ENCODE results near the gene YTHDF1. TPM values are rescaled to one million over a fixed set of nuclear protein-coding genes. Genes with fewer than 3 reads are reported as not detected.

YTHDF1 gene
- total RNA-seq, 1 experiment from 2014 or later = 93.4 TPM

DNA sequence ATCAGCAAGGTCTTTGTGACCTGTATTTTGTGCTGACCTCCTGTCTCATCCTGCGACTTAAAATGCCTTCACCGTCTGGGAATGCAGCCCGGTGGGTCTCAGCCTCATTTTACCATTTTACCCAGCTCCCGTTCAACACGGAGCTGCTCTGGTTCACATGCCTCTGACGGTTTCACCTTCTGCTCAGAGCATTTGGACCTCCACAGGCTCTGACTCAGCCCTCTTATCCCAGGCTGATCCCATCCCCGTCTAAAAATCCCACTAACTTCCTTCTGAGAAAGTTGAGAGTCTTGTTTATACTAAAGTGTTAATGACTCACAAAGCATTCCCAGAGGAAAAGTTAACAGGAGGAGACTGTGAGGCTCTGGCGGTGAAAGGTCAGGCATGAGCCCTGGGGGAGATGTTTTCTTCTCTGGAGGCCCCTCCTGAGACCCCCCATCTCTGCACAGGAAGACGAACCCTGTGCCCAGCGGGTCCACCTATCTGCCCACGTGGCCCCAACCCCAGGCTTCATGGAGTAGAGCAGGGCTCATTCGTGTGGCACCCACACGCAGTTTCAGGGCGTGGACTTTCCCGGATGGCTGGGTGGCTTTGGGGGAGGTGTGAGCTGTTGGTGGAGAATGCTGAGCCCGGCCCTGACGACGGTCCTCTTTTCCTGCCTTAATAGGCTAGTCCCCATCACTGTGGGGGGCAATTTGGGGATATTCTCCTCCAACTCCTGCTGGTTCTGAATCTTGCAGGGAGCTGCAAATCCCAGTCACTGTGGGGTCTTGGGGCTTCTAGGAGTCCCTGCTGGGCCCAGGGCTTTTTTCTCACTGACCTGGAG, 16.5 kb upstream of the YTHDF1 start:
- DNase-seq = peak; percentile 67
- BruUV-seq (replicated peaks) = no TSS peak
- H3K27me3 Mint-ChIP-seq (ENCODE audit: unreplicated experiment) = no peaks in the 10 kb centered on the region

DNA sequence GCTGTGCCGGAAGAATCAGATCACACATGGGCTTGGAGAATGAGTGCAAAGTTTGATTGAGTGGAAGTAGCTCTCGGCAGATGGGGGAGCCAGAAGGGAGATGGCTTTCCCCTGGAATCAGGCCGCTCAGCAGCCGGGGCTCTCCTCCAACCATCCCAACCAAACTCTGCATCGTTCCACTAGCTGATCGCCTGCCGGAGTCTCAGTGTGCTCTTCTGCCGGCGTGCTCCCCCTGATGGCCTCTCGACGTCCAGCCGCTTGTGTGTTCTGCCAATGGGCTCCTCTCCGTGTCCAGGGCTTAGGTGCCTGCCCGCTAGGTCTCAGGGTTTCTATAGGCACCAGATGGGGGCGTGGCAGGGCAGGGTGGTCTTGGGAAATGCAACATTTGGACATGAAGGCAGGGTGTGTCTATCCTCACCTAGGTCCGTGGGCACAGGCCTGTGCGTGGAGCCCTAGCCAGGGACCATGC, 14.9 kb upstream of the YTHDF1 start:
- DNase-seq = no peak
- TF ChIP-seq, protein P1, sequence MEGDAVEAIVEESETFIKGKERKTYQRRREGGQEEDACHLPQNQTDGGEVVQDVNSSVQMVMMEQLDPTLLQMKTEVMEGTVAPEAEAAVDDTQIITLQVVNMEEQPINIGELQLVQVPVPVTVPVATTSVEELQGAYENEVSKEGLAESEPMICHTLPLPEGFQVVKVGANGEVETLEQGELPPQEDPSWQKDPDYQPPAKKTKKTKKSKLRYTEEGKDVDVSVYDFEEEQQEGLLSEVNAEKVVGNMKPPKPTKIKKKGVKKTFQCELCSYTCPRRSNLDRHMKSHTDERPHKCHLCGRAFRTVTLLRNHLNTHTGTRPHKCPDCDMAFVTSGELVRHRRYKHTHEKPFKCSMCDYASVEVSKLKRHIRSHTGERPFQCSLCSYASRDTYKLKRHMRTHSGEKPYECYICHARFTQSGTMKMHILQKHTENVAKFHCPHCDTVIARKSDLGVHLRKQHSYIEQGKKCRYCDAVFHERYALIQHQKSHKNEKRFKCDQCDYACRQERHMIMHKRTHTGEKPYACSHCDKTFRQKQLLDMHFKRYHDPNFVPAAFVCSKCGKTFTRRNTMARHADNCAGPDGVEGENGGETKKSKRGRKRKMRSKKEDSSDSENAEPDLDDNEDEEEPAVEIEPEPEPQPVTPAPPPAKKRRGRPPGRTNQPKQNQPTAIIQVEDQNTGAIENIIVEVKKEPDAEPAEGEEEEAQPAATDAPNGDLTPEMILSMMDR (IDR thresholded peaks at IDR 0.05; ENCODE audit: unreplicated experiment) = no peak
- Mint-ChIP-seq H3K36me3 (ENCODE audit: insufficient read depth, unreplicated experiment) (peaks cover 11% of the 10 kb centered on the region), H3K27me3 (ENCODE audit: unreplicated experiment) (no peaks in the 10 kb centered on the region), H3K27ac (ENCODE audit: unreplicated experiment) (no peak overlapping the region), H3K4me3 (ENCODE audit: low read depth, unreplicated experiment) (no peak overlapping the region), H3K4me1 (ENCODE audit: low read depth, unreplicated experiment) (peaks cover 31% of the 10 kb centered on the region), H3K9me3 (ENCODE audit: low read depth, unreplicated experiment) (no peaks in the 10 kb centered on the region)
- intact Hi-C loops (cut with micrococcal nuclease; ENCODE audit: unreplicated experiment) = no loop called here
- BruUV-seq (replicated peaks) = no TSS peak
- CTCF ChIA-PET = no interaction called here

More for the DNA sequence above, 16.5 kb upstream of the YTHDF1 start:
- H3K4me1 Mint-ChIP-seq (ENCODE audit: low read depth, unreplicated experiment) = peaks cover 34% of the 10 kb centered on the region
- peak overlapping the region; percentile 63 for H3K27ac Mint-ChIP-seq (ENCODE audit: unreplicated experiment)
- peaks cover 11% of the 10 kb centered on the region for H3K36me3 Mint-ChIP-seq (ENCODE audit: insufficient read depth, unreplicated experiment)
- H3K4me3 Mint-ChIP-seq (ENCODE audit: low read depth, unreplicated experiment) = peak overlapping the region; percentile 27
- TF ChIP-seq, protein P1 (IDR thresholded peaks at IDR 0.05; ENCODE audit: unreplicated experiment) = no peak
- CTCF ChIA-PET = interaction anchor here (0.9 to 4.2 kb wide), 4 partner anchors 8 to 37 kb away, joined by 3 to 68 read pairs (median 4); no protein-coding TSS in a partner anchor
- H3K9me3 Mint-ChIP-seq (ENCODE audit: low read depth, unreplicated experiment) = no peaks in the 10 kb centered on the region
- intact Hi-C loops (cut with micrococcal nuclease; ENCODE audit: unreplicated experiment) = no loop called here

DNA sequence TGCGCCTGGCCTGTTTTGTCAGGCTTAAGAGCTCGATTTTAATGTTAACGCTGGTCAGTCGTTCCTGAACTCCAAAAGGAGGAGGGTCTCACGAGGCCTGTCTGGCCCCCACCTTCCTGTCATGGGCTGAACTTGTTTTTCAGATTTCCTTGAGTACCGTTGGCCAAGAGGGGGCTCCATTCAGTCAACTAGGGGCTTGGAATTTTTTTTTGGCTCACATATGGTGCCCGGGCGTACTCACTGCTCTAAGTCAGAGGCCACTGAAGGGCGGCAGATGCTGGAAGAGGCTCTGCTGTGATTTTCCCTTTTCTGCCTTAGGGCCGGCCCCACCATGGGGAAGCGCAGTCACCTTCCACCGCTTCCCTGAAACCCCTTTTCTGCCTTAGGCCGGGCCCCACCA, 12.9 kb upstream of the YTHDF1 start:
- intact Hi-C loops (cut with micrococcal nuclease; ENCODE audit: unreplicated experiment) = no loop called here
- no peaks in the 10 kb centered on the region for H3K9me3 Mint-ChIP-seq (ENCODE audit: low read depth, unreplicated experiment)
- BruUV-seq (replicated peaks) = no TSS peak
- CTCF ChIA-PET = no interaction called here
- TF ChIP-seq, protein P1 (IDR thresholded peaks at IDR 0.05; ENCODE audit: unreplicated experiment) = no peak
- no peak for DNase-seq
- H3K27ac Mint-ChIP-seq (ENCODE audit: unreplicated experiment) = no peak overlapping the region
- no peak overlapping the region for H3K4me3 Mint-ChIP-seq (ENCODE audit: low read depth, unreplicated experiment)
- H3K27me3 Mint-ChIP-seq (ENCODE audit: unreplicated experiment) = no peaks in the 10 kb centered on the region
- peaks cover 17% of the 10 kb centered on the region for H3K36me3 Mint-ChIP-seq (ENCODE audit: insufficient read depth, unreplicated experiment)
- H3K4me1 Mint-ChIP-seq (ENCODE audit: low read depth, unreplicated experiment) = peaks cover 39% of the 10 kb centered on the region

DNA sequence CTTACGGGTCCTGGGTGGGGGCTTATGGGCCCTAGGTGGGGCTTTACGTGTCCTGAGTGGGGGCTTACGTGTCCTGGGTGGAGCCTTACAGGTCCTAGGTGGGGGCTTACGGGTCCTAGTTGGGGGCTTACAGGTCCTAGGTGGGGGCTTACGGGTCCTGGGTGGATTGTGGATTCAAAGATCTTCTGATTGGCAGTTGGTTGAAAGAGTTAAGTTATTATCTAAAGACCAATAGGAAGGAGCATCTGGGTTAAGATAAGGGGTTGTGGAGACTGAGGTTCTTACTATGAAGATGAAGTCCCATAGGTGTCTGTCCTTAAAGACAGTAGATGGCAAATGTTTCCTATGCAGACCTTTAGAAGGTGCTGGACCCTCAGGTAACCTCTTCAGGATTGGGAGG, 11.3 kb upstream of the YTHDF1 start:
- no TSS peak for BruUV-seq (replicated peaks)
- no peak overlapping the region for H3K4me3 Mint-ChIP-seq (ENCODE audit: low read depth, unreplicated experiment)
- no peak overlapping the region for H3K27ac Mint-ChIP-seq (ENCODE audit: unreplicated experiment)
- H3K27me3 Mint-ChIP-seq (ENCODE audit: unreplicated experiment) = peaks cover 7% of the 10 kb centered on the region
- peaks cover 12% of the 10 kb centered on the region for H3K36me3 Mint-ChIP-seq (ENCODE audit: insufficient read depth, unreplicated experiment)
- H3K4me1 Mint-ChIP-seq (ENCODE audit: low read depth, unreplicated experiment) = peaks cover 35% of the 10 kb centered on the region
- H3K9me3 Mint-ChIP-seq (ENCODE audit: low read depth, unreplicated experiment) = no peaks in the 10 kb centered on the region
- intact Hi-C loops (cut with micrococcal nuclease; ENCODE audit: unreplicated experiment) = no loop called here
- no peak for DNase-seq
- TF ChIP-seq, protein P1 (IDR thresholded peaks at IDR 0.05; ENCODE audit: unreplicated experiment) = no peak
- CTCF ChIA-PET = no interaction called here
